ENCODE results near the gene SLC22A23. TPM values are rescaled to one million over a fixed set of nuclear protein-coding genes. Genes with fewer than 3 reads are reported as not detected.

The SLC22A23 gene
- total RNA-seq, 6 donors from 2014 or later: 18.2 to 73.1 (median 28.3) TPM

DNA sequence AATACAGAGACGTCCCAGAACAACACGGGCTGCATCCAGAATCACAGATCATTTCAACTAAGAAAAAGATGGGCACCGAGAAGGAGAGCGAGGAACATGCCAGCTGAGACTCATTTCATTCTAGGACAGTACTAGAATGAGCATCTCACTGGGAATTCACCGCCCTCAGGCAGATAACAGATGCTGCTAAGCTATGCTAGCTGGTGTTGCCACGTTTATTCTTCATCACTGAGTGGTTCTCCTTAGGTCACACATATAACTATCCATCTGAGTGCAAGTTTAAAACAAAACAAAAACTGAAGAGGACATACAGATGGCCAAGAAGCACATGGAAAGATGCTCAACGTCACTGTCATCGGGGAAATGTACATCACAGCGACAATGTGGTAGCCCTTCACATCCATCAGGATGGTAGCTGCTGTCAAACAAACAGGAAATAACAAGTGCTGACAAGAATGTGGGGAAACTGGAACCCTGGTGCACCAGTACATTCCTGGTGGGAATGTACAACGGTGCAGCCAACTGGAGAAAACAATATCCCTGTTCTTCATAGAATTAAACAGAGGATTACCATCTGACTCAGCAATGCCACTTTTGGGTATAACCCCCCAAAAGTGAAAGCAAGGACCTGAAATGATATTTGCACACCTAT lies 97.6 kb downstream of the SLC22A23 start:
- no peak for DNase-seq
- no peak overlapping the region for H3K27ac ChIP-seq

DNA sequence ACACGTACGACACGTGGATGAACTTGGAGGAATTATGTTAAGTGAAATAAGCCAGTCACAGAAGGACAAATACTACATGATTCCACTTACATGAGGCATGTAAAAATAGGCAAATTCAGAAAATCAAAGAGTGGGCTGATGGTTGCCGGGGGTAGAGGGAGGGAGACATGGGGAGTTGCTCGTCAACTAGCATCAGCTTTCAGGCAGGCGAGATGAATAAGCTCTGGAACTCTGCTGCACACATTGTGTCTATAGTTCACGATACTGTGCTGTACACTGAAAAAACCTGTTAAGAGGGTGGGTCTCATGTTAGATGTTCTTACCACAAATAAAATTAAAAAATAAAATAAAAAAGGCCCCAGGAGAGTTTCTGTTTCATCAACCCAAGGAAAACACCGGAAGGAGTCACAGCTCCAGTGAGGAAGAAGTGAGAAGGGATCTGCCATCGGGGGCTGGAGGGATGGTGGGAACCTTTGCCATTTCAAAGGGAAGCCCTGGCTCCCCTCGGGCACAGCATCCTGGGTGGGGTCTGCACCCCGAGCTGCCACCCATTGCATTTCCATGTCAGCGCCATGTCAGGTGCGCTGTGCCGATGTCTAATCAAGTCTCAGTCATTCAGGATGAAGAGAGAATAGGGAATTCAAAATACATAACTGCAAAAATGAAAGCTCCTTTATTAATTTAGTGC lies 98.3 kb downstream of the SLC22A23 start:
- Histone ChIP-seq H3K4me1 (peaks cover 27 to 54% (median 40%) of the 10 kb centered on the region in 4 donors), H3K4me3 (no peak overlapping the region), H3K27ac (no peak overlapping the region), H3K27me3 (no peaks in the 10 kb centered on the region), H3K9me3 (no peaks in the 10 kb centered on the region), H3K36me3 (no peaks in the 10 kb centered on the region)
- TF ChIP-seq EP300 (IDR thresholded peaks at IDR 0.05): no peak
- TF ChIP-seq CTCF (IDR thresholded peaks at IDR 0.05): no peak
- TF ChIP-seq POLR2A (IDR thresholded peaks at IDR 0.05): no peak
- TF ChIP-seq POLR2AphosphoS5 (IDR thresholded peaks at IDR 0.05): no peak
- WGBS, 2 donors: 92 to 95% methylated on average over 14 of the region's 14 CpGs
- ATAC-seq (ENCODE audit: low FRiP score in 2 of 2) (no peak), DNase-seq (no peak)

More for the DNA sequence above, 97.6 kb downstream of the SLC22A23 start:
- WGBS, 2 donors: 64 to 74% methylated on average over 10 of the region's 10 CpGs
- Histone ChIP-seq H3K27me3 (no peaks in the 10 kb centered on the region), H3K36me3 (no peaks in the 10 kb centered on the region), H3K4me3 (no peak overlapping the region), H3K4me1 (peaks cover 27 to 54% (median 38%) of the 10 kb centered on the region in 4 donors), H3K9me3 (no peaks in the 10 kb centered on the region)
- no peak for TF ChIP-seq EP300 (IDR thresholded peaks at IDR 0.05)
- TF ChIP-seq POLR2AphosphoS5 (IDR thresholded peaks at IDR 0.05): no peak
- no peak for TF ChIP-seq CTCF (IDR thresholded peaks at IDR 0.05)
- TF ChIP-seq POLR2A (IDR thresholded peaks at IDR 0.05): no peak
- no peak for ATAC-seq (ENCODE audit: low FRiP score in 2 of 2)

GRCh38 chr6:3357678-3358077 lies 99.2 kb downstream of the SLC22A23 start:
- no peak for ATAC-seq (ENCODE audit: low FRiP score in 2 of 2)

GRCh38 chr6:3356824-3357420 lies 99.9 kb downstream of the SLC22A23 start:
- WGBS, 2 donors: 75 to 88% methylated on average over 4 of the region's 4 CpGs
- Histone ChIP-seq H3K9me3 (no peaks in the 10 kb centered on the region), H3K27ac (peak overlapping the region; percentile 88 to 96 (median 91)), H3K36me3 (no peaks in the 10 kb centered on the region), H3K27me3 (no peaks in the 10 kb centered on the region), H3K4me3 (peak overlapping the region in 2 of 4 donors; percentile 46), H3K4me1 (peaks cover 27 to 45% (median 38%) of the 10 kb centered on the region in 4 donors)
- DNase-seq: no peak
- TF ChIP-seq CTCF (IDR thresholded peaks at IDR 0.05) (no peak), POLR2A (IDR thresholded peaks at IDR 0.05) (no peak), EP300 (IDR thresholded peaks at IDR 0.05) (peak in 1 of 4 donors; percentile 23), POLR2AphosphoS5 (IDR thresholded peaks at IDR 0.05) (peak in 1 of 2 donors; percentile 23)
- peak in 1 of 2 donors; percentile 44 for ATAC-seq (ENCODE audit: low FRiP score in 2 of 2)

More at GRCh38 chr6:3357678-3358077, 99.2 kb downstream of the SLC22A23 start:
- Histone ChIP-seq H3K4me3 (no peak overlapping the region), H3K36me3 (no peaks in the 10 kb centered on the region), H3K27ac (peak overlapping the region; percentile 17 to 93 (median 60)), H3K9me3 (no peaks in the 10 kb centered on the region), H3K27me3 (no peaks in the 10 kb centered on the region), H3K4me1 (peaks cover 27 to 45% (median 38%) of the 10 kb centered on the region in 4 donors)
- TF ChIP-seq POLR2AphosphoS5 (IDR thresholded peaks at IDR 0.05): no peak
- no peak for TF ChIP-seq CTCF (IDR thresholded peaks at IDR 0.05)
- TF ChIP-seq EP300 (IDR thresholded peaks at IDR 0.05): no peak
- TF ChIP-seq POLR2A (IDR thresholded peaks at IDR 0.05): no peak
- no peak for DNase-seq
- 85 to 86% methylated on average over 6 of the region's 6 CpGs for WGBS, 2 donors
